Putamen (tissue), 1 donor: ENCODE measurements around the gene PGAM2.

ENCODE experiments used
- DNase-seq: peaks from one replicate; pipeline ENCODE4 v3.0.0-alpha.2; 2016; ENCODE audit warnings: low spot score

PGAM2 gene

GRCh38 chr7:44064791-44065430 lies 456 bp downstream of the PGAM2 start:
- no peak for DNase-seq

GRCh38 chr7:44063894-44064651 lies 1.3 kb downstream of the PGAM2 start:
- DNase-seq = no peak

DNA sequence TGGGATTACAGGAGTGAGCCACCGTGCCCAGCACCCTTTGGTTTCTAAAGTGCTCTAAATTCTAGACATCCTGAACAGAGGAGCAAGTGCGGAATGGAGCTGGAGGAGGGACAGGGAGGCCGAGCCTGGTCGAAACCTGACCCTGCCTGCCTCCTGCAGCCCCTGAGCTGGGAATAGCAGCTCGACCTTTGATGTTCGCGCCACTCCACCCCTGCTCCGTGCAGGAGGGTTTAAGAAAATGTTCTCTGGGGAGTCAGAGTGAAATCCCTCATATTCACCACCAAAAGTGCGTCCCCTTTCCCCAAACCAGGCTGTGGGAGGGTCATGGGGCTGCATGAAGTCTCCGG lies 1.8 kb downstream of the PGAM2 start:
- no peak for DNase-seq

- no peak for DNase-seq
Observed at GRCh38 chr7:44062903-44063295, 2.5 kb downstream of the PGAM2 start.

GRCh38 chr7:44062180-44062902 lies 3.0 kb downstream of the PGAM2 start:
- no peak for DNase-seq

GRCh38 chr7:44061645-44062179 lies 3.7 kb downstream of the PGAM2 start:
- DNase-seq = no peak

DNA sequence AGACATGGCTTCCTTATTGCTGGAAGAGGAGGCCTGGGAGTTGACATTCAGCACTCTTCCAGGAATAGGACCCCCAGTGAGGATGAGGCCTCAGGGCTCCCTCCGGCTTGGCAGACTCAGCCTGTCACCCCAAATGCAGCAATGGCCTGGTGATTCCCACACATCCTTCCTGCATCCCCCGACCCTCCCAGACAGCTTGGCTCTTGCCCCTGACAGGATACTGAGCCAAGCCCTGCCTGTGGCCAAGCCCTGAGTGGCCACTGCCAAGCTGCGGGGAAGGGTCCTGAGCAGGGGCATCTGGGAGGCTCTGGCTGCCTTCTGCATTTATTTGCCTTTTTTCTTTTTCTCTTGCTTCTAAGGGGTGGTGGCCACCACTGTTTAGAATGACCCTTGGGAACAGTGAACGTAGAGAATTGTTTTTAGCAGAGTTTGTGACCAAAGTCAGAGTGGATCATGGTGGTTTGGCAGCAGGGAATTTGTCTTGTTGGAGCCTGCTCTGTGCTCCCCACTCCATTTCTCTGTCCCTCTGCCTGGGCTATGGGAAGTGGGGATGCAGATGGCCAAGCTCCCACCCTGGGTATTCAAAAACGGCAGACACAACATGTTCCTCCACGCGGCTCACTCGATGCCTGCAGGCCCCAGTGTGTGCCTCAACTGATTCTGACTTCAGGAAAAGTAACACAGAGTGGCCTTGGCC lies 4.3 kb downstream of the PGAM2 start:
- no peak for DNase-seq

- no peak for DNase-seq
Observed at GRCh38 chr7:44060091-44060947, 5.0 kb downstream of the PGAM2 start.

- no peak for DNase-seq
Observed at GRCh38 chr7:44059219-44060090, 5.9 kb downstream of the PGAM2 start.

DNA sequence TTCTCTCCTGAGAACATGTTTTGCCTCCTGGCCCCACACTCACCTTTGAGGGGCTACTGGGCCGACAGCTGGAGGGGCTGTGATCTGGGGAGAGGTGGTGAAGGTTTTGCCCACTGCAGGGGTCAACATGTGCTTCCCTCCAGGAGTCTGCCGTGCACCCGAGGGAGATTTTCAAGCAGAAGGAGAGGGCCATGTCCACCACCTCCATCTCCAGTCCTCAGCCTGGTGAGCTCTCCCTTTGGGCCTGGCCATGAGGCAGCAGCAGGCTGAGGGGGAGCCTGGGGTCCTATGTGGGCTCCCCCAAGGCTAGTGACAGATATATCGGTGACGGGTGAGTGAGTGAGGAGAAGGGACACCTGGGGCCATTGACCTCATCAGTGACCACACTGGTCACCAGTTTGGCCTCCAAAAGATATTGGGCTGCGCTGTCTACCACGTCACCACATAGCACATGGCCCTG lies 6.6 kb downstream of the PGAM2 start:
- no peak for DNase-seq

- DNase-seq = no peak
Observed at GRCh38 chr7:44057849-44058758, 7.3 kb downstream of the PGAM2 start.

DNA sequence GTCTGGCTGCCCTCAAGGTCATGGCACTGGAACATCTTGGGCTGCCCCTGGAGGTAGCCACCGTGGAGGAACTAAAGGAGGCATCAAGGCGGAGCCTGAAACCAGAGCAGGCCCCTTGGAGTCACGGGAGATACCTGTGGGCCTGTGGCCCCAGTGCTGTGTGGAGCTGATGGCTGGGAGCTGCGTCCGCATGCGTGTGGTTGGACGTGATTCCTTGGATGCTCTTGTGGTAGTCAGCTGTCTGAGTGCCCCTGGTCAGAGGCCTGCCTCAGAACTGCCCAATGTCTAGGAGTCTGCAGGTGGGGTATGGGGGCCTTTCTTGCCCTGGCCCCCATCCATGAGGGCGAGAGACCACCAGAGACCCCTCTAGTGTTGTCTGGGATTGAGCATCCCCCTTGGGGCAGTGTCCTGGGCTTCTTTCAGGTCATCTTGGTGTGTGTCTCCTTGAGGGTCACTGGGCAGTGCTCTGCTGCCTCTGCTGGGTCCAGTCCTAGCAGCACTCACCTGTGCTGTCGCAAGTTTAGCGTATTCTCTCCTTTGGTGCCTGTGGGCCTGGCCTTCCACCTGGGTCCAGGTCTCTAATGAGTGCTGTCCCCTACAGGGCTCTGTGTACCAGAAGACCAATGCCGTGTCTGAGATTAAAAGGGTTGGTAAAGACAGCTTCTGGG lies 8.1 kb downstream of the PGAM2 start:
- no peak for DNase-seq

- DNase-seq = no peak
Observed at GRCh38 chr7:44056681-44057080, 8.7 kb downstream of the PGAM2 start.

GRCh38 chr7:44052771-44053365 lies 12.5 kb downstream of the PGAM2 start:
- no peak for DNase-seq

DNA sequence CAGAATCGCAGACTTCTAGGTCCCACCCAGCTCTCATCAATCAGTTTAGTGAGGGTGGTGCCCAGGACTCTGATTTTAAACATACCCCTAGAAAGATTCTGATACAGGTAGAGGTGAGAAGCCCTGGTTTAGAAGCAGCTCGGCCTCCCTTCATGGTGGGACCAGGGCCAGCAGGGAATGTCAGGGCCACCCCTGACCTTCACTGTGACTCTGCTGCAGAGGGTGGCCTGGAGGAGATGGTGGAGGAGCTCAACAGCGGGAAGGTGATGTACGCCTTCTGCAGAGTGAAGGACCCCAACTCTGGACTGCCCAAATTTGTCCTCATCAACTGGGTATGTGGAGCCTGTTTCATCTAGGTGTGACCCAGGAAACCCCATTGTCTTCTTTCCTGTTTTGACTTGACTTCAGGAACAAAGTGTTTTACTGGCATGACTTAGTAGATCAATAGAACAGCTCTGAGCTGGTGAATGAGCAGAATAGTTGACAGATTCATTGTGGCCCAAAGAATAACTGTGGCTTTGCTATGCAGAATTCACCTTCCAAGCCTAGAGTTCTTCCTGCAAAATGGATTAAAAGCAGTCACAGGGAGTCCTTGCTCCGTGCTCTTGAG lies 13.7 kb downstream of the PGAM2 start:
- no peak for DNase-seq

GRCh38 chr7:44050915-44051560 lies 14.3 kb downstream of the PGAM2 start:
- no peak for DNase-seq
